GM19099 (cell line): Measurements from ENCODE around the gene SRSF5.

ENCODE experiments used
- POLR2A ChIP-seq: IDR thresholded peaks from 3 replicates; pipeline ENCODE4 v1.6.1; 2011; ENCODE audit warnings: low read depth; ENCODE audit not compliant: insufficient read length; ENCODE audit errors: extremely low read depth

SRSF5 gene

GRCh38 chr14:69766984-69767368, at the start of gene SRSF5:
TSS of gene SRSF5 (plus strand) at chr14:69767142. CDS start at chr14:69768157, 1,015 bp downstream.
- TF ChIP-seq POLR2A = peak; percentile 99

- no peak for TF ChIP-seq POLR2A
These were observed 47.4 kb upstream of the SRSF5 start for GRCh38 chr14:69719501-69719951.

- TF ChIP-seq POLR2A = no peak
These were observed 46.0 kb upstream of the SRSF5 start for GRCh38 chr14:69720912-69721311.

GRCh38 chr14:69726761-69727511, 40.0 kb upstream of the SRSF5 start:
- no peak for TF ChIP-seq POLR2A

GRCh38 chr14:69727860-69728259, 39.1 kb upstream of the SRSF5 start:
- TF ChIP-seq POLR2A = no peak

GRCh38 chr14:69741055-69741454, 25.9 kb upstream of the SRSF5 start:
- TF ChIP-seq POLR2A = no peak

GRCh38 chr14:69749956-69750355, 17.0 kb upstream of the SRSF5 start:
- TF ChIP-seq POLR2A = no peak

GRCh38 chr14:69750495-69750894, 16.4 kb upstream of the SRSF5 start:
- no peak for TF ChIP-seq POLR2A

- no peak for TF ChIP-seq POLR2A
These were observed 14.2 kb upstream of the SRSF5 start for GRCh38 chr14:69752773-69753172.

- TF ChIP-seq POLR2A = no peak
These were observed 13.1 kb upstream of the SRSF5 start for GRCh38 chr14:69753860-69754259.

GRCh38 chr14:69754487-69754886, 12.5 kb upstream of the SRSF5 start:
- no peak for TF ChIP-seq POLR2A

GRCh38 chr14:69755296-69755695, 11.6 kb upstream of the SRSF5 start:
- TF ChIP-seq POLR2A = no peak

- TF ChIP-seq POLR2A = no peak
These were observed 11.2 kb upstream of the SRSF5 start for GRCh38 chr14:69755784-69756183.

GRCh38 chr14:69756298-69756697, 10.6 kb upstream of the SRSF5 start:
- no peak for TF ChIP-seq POLR2A

GRCh38 chr14:69760810-69761209, 6.1 kb upstream of the SRSF5 start:
- no peak for TF ChIP-seq POLR2A

GRCh38 chr14:69763761-69764510, 3.0 kb upstream of the SRSF5 start:
- TF ChIP-seq POLR2A = no peak
